ENCODE data around the gene PLEK.
"Not testable (repeated sequence)": the region's sequence is repeated elsewhere in the genome, so short reads cannot be mapped to it uniquely, and the experiment has no call there.

The PLEK gene

DNA sequence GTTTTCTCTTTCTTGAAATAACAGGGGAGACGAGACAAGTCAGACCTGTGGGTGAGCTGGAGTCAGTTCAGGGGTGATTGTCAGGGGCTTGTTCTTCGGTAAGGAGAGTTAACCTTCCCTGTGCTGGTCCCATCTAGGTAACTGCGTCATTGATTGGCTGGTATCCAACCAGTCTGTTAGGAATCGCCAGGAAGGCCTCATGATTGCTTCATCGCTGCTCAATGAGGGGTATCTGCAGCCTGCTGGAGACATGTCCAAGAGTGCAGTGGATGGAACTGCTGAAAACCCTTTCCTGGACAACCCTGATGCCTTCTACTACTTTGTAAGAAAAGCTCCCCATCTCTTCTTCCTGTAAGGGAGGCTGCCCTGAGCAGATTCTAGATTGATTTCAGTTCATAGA is 21.3 kb downstream of the PLEK start:
- DNase-seq: no peak

GRCh38 chr2:68387408-68388350 is 22.6 kb downstream of the PLEK start:
- no peak for DNase-seq

GRCh38 chr2:68388358-68388757 is 23.3 kb downstream of the PLEK start:
- no peak for DNase-seq

- no peak for DNase-seq
Observed at GRCh38 chr2:68388772-68389171, 23.7 kb downstream of the PLEK start.

DNA sequence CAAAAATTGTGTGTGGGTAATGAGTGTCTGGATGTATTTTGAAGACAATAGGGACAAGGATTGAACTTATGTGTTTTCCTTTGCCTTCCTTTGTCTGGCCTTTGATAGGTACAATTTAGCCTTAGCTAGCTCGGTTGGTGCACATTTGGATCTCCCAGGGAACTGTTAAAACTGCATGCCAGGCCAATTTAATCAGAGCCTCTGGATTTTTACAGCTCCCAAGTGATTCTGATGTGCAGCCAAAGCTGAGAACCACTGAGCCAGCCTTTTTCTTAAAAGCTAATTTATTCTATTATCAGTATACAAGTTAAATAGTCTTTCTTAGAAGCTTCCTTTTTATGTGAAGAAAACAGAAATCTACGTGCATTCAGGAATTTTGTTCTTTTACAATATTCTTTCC is 25.0 kb downstream of the PLEK start:
- DNase-seq: no peak

DNA sequence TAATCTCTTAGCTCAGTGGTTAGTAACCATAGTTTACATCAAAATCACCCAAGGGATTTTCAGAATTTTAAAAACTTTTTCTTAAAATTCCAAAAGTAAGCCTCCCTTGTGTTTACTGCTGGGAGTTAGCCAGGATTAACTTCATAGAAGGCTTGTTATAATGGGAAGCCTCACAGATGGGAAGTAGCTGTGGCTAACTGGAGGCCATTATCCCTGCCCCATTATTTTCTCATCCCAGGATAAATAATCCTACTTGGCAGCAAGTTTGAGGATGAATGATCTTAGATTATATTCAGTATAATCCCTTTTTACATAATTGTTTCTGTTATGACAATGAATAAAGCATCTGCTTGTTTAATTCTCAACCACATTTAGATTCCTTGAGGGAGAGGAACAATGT is 25.5 kb downstream of the PLEK start:
- no peak for DNase-seq

DNA sequence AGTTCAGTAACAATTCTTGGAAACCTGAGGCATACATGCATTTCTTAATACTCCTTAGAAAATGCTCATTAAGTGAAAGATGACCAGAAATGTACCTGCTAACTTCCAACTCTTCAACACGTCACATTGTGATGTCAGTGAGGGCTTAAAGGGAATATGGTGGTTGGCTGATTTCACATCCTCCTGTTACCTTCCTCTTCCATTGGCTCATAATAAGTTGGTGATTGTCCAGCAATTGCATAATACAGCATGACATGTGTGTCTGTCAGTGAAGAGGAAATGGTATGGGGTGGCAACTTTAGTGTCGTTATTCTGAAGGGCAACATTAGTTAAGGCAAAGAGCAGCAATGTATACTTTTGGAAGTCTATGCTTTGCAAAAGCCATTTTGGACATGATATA is 26.0 kb downstream of the PLEK start:
- peak; percentile 46 for DNase-seq

- peak; percentile 90 for DNase-seq
Observed at GRCh38 chr2:68391869-68392268, 26.8 kb downstream of the PLEK start.

GRCh38 chr2:68396093-68396492 is 31.0 kb downstream of the PLEK start:
- DNase-seq: peak; percentile 79

DNA sequence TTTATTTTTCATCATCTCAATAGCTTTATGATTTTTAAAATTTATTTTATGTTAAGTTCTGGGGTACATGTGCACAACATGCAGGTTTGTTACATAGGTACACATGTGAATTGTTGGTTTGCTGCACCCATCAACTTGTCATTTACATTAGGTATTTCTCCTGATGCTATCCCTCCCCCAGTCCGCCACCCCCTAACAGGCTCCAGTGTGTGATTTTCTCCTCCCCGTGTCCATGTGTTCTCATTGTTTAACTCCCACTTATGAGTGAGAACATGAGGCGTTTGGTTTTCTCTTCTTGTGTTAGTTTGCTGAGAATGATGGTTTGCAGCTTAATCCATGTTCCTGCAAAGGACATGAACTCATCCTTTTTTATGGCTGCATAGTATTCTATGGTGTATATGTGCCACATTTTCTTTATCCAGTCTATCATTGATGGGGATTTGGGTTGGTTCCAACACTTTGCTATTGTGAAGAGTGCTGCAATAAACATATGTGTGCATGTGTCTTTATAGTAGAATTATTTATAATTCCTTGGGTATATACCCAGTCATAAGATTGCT is 32.7 kb downstream of the PLEK start:
- DNase-seq: not testable (repeated sequence)

DNA sequence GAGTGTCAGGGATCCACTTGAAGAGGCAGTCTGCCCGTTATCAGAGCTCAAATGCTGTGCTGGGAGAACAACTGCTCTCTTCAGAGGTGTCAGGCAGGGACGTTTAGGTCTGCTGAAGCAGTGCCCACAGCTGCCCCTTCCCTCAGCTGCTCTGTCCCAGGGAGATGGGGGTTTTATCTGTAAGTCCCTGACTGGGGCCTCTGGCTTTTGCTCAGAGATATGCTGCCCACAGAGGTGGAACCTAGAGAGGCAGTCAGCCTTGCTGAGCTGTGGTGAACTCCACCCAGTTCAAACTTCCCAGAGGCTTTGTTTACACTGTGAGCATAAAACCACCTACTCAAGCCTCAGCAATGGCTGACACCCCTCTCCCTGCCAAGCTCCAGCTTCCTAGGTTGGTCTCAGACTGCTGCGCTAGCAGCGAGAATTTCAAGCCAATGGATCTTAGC is 38.1 kb downstream of the PLEK start:
- peak; percentile 98 for DNase-seq

DNA sequence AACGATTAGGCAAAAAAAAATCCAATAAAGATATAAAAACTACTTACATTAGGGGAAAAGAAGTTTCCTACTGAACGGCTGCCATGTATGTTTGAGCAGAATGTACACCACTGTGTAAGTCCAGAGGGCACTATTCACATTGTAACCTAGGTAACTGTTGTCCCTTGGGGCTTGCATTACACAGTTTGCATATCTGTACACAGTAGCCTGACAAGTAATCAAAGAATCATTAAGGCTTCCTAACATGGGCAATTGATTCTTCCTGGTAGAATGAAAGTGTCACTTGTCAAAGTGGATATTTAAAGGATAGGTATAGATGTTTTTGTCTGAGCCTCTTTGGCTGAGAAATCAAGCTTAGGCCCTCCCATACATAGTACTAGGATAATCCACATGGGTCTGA is 39.1 kb downstream of the PLEK start:
- no peak for DNase-seq

GRCh38 chr2:68404893-68405799 is 40.1 kb downstream of the PLEK start:
- DNase-seq: no peak

DNA sequence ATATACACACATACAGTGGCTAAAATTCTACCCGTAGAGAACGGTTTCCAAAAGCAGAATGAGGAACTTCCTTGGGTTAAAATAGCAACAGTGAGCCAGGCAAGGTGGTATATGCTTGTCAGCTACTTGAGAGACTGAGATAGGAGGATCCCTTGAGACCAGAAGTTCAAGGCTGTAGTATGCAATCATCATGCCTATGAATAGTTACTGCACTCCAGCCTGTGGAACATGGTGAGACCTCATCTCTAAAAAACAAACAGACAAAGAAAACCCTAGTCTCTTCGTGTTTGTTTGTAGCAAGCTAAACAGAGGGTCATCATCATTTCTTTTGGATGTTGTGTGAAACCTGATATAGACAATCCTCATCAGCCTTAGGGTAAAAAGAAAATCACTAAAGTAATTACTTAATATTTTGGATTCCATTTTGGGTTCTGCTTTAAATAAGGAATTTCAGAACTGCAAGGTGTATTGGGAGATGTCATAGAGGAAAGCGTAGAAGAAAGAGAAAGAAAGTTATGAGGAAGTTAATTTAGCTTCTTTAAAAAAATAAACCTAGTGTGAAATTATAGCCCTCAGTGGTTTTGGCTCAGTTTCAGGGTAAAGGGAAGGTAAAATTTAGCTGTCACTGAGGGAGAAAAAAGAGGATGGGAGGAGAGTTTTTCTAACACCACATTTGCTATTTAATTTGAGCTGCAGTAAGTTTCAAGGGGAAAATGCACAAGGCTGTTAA is 46.5 kb downstream of the PLEK start:
- no peak for DNase-seq

DNA sequence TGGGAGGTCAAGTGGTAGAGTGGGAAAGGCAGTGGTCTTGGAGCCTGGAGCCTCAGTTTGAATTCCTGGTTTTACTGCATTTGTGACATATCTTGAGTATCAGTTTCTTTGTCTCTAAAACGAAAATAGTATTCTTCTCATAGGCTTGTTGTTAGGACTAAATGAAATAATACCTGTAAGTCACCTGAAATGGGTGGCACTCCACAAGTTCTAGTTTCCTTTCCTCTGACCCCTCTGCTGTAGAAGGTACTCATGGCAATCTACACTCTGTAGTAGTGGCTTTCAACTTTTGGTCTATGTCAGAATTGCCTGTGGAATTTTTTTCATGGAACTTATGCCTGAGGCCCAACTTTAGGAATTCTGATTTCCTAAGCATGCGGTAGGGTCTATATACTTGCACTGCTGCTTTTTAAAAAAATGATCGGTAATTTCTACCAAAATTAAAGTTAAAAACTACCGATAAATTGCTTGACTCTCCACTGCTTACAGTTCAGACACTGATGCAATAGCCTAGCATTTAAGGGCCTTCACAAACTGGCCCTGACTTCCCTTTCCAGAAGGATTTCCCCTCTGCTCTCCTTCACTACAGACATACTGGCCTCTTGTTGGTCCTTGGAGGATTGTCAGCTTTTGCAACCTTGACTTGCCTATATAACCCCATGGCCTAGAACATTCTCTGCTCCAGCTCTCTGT is 47.2 kb downstream of the PLEK start:
- no peak for DNase-seq

GRCh38 chr2:68413466-68413865 is 48.4 kb downstream of the PLEK start:
- DNase-seq: no peak

- DNase-seq: no peak
Observed at GRCh38 chr2:68414452-68414851, 49.4 kb downstream of the PLEK start.

GRCh38 chr2:68414876-68415275 is 49.8 kb downstream of the PLEK start:
- DNase-seq: peak; percentile 86

- DNase-seq: no peak
Observed at GRCh38 chr2:68415521-68415920, 50.4 kb downstream of the PLEK start.

- DNase-seq: no peak
Observed at GRCh38 chr2:68416081-68416675, 51.1 kb downstream of the PLEK start.

GRCh38 chr2:68417926-68418325 is 52.8 kb downstream of the PLEK start:
- no peak for DNase-seq

GRCh38 chr2:68418419-68418818 is 53.3 kb downstream of the PLEK start:
- DNase-seq: no peak
